Activated CD4-positive, alpha-beta T cell treated with anti-CD3 and anti-CD28 coated beads, Interleukin-2, amount 50 U/mL, for 4 hours (primary cell): ENCODE measurements around the gene TNFSF8.

Source experiments
- DNase-seq, 2 experiments: peaks; one replicate each; pipeline ENCODE4 v3.0.0-alpha.2; 2020

TNFSF8 gene

GRCh38 chr9:114902786-114903524, 27.4 kb downstream of the TNFSF8 start:
- DNase-seq, result peak in 1 of 2 experiments; percentile 39

- no peak for DNase-seq
Measured at GRCh38 chr9:114900942-114901802, 29.2 kb downstream of the TNFSF8 start.

GRCh38 chr9:114899995-114900394, 30.4 kb downstream of the TNFSF8 start:
- DNase-seq, result no peak

- DNase-seq, result no peak
Measured at GRCh38 chr9:114899461-114899860, 30.9 kb downstream of the TNFSF8 start.

DNA sequence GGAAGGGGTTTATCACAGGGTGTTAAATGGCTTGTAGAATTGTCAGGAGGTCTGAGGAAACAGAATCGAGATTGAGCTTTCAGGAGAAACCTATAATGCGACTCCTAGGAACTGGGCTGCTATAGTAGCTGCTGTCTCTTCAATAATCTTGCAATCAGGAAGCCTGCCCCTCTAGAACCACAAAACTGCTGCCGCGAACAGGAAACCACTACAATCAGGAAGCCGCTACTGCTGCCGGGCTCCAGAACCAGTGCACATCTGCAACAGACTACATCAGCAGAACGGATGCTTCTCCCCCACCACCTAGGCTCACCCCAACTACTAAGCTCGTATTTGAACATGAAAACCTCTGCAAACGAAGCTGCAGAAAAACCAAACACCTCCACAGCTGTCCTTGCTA, 31.6 kb downstream of the TNFSF8 start:
- peak; percentile 62 to 63 for DNase-seq

- no peak for DNase-seq
Measured at GRCh38 chr9:114897196-114897595, 33.2 kb downstream of the TNFSF8 start.

DNA sequence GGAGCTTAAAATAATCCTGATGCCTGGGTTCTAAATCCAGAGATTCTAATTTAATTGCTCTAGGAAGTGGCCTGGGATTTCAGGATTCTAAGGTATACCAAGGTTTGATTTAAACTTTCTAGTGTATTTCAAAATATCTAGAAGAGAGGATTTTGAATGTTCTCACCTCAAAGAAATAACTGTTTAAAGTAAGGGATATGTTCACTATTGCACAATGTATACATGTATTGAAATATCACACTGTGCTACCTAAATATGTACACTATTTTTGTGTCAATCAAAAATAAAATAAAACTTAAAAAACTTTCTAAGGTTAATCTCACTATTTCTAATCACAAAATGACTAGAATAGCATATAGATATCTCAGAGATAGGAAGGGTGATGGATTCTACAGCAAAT, 34.0 kb downstream of the TNFSF8 start:
- DNase-seq, result no peak

GRCh38 chr9:114895521-114895991, 34.8 kb downstream of the TNFSF8 start:
- no peak for DNase-seq

GRCh38 chr9:114894609-114895433, 35.6 kb downstream of the TNFSF8 start:
- DNase-seq, result no peak

- DNase-seq, result no peak
Measured at GRCh38 chr9:114894206-114894605, 36.2 kb downstream of the TNFSF8 start.

- peak in 1 of 2 experiments; percentile 42 for DNase-seq
Measured at GRCh38 chr9:114893221-114894010, 37.0 kb downstream of the TNFSF8 start.

- no peak for DNase-seq
Measured at GRCh38 chr9:114889802-114890224, 40.6 kb downstream of the TNFSF8 start.

GRCh38 chr9:114888607-114889006, 41.8 kb downstream of the TNFSF8 start:
- no peak for DNase-seq

- no peak for DNase-seq
Measured at GRCh38 chr9:114887963-114888362, 42.4 kb downstream of the TNFSF8 start.

GRCh38 chr9:114884787-114885452, 45.5 kb downstream of the TNFSF8 start:
- no peak for DNase-seq

GRCh38 chr9:114883709-114884108, 46.7 kb downstream of the TNFSF8 start:
- no peak for DNase-seq

DNA sequence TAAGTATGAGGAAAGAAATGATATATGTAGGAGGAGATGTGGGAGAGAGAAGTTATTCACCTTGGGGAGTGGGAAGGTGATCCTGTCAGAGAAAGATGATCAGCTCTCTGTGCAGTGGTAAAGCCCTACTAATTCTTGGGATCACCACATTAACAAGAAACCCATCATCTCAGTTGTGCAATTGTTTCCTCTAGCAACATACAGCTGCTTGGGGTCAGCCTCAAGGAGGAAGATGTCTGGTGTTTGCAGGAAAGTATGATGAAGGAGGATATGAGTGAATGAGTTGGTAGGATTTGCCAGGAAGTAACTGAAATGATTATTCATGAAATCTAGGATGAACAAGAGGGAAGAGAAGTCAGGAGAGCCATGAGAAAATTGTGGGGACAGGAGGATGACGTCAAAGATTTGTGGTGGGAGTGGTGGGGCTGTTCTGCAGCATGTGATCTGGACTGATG, 50.1 kb downstream of the TNFSF8 start:
- DNase-seq, result no peak

GRCh38 chr9:114878879-114879564, 51.4 kb downstream of the TNFSF8 start:
- DNase-seq, result no peak

GRCh38 chr9:114869845-114870244, 60.5 kb downstream of the TNFSF8 start:
- no peak for DNase-seq

DNA sequence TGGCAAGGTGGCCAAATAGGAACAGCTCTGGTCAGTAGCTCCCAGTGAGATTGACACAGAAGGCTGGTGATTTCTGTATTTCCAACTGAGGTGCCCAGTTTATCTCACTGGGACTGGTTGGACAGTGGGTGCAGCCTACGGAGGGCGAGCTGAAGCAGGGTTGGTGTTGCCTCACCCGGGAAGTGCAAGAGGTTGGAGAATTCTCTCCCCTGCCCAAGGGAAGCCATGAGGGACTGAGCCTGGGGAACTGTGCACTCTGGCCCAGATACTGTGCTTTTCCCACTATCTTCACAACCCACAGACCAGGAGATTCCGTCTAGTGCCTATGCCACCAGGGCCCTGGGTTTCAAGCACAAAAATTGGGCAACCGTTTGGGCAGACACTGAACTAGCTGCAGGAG, 61.0 kb downstream of the TNFSF8 start:
- no peak for DNase-seq

DNA sequence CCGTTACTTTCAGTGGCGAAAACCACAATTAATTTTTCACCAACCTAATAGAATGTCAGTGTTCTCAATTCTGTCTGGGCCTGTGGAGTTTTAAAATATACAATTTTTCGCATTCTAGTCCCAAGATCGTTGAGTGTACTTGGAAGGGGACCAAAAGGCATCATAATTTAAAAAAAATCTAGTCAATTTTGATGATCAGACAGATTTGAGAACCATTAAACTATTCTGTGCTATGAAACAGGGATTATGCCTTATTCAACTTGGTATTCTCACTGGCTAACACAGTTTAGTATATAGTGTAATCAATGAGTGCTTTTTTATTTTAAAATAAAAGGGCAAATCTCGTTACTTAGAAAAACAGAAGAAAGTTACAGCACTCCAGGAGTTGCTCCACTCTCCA, 63.1 kb downstream of the TNFSF8 start:
- no peak for DNase-seq
